ENCODE data around the gene ALLC.
"Not testable (repeated sequence)": the region's sequence is repeated elsewhere in the genome, so short reads cannot be mapped to it uniquely, and the experiment has no call there.

ALLC gene

GRCh38 chr2:3626812-3627499 lies 31.0 kb upstream of the ALLC start:
- DNase-seq: no peak

GRCh38 chr2:3627500-3628100 lies 30.4 kb upstream of the ALLC start:
- no peak for DNase-seq

- no peak for DNase-seq
These were observed 29.7 kb upstream of the ALLC start for GRCh38 chr2:3628241-3628679.

GRCh38 chr2:3628800-3629199 lies 29.2 kb upstream of the ALLC start:
- no peak for DNase-seq

- no peak for DNase-seq
These were observed 27.4 kb upstream of the ALLC start for GRCh38 chr2:3630631-3631030.

GRCh38 chr2:3631161-3631850 lies 26.7 kb upstream of the ALLC start:
- no peak for DNase-seq

GRCh38 chr2:3631851-3632659 lies 25.9 kb upstream of the ALLC start:
- DNase-seq: no peak

GRCh38 chr2:3633089-3633981 lies 24.7 kb upstream of the ALLC start:
- no peak for DNase-seq

- DNase-seq: no peak
These were observed 23.9 kb upstream of the ALLC start for GRCh38 chr2:3633982-3634595.

- no peak for DNase-seq
These were observed 23.3 kb upstream of the ALLC start for GRCh38 chr2:3634596-3635121.

GRCh38 chr2:3635171-3635974 lies 22.6 kb upstream of the ALLC start:
- DNase-seq: no peak

GRCh38 chr2:3635975-3636327 lies 22.0 kb upstream of the ALLC start:
- not testable (repeated sequence) for DNase-seq

- no peak for DNase-seq
These were observed 21.3 kb upstream of the ALLC start for GRCh38 chr2:3636586-3637310.

GRCh38 chr2:3637311-3637675 lies 20.7 kb upstream of the ALLC start:
- no peak for DNase-seq

GRCh38 chr2:3637692-3638455 lies 20.1 kb upstream of the ALLC start:
- no peak for DNase-seq

GRCh38 chr2:3638456-3638810 lies 19.6 kb upstream of the ALLC start:
- no peak for DNase-seq

- no peak for DNase-seq
These were observed 18.9 kb upstream of the ALLC start for GRCh38 chr2:3639015-3639630.

- DNase-seq: no peak
These were observed 18.3 kb upstream of the ALLC start for GRCh38 chr2:3639653-3640052.

GRCh38 chr2:3641181-3641580 lies 16.8 kb upstream of the ALLC start:
- no peak for DNase-seq

Measured in activated T-cell treated with anti-CD3 and anti-CD28 coated beads, Interleukin-2, amount 50 U/mL, for 48 hours (primary cell).